GM23338 (cell line): ENCODE data around the gene SUSD3. TPM values are rescaled to one million over a fixed set of nuclear protein-coding genes. Genes with fewer than 3 reads are reported as not detected.

Experiments used
- ATAC-seq: fragments of 200-7000 bp; cut with Tn5 transposase; 3 replicates; pipeline ENCODE4 v1.9.1; 2020
- DNase-seq: peaks from one replicate; pipeline ENCODE4 v3.0.0-alpha.2; 2015; ENCODE audit warnings: low spot score
- H2AFZ ChIP-seq: fragments of 200-600 bp; sonication (generic); 2 replicates; pipeline ENCODE4 v1.8.0; 2016; ENCODE audit warnings: antibody characterized with exemption, mild to moderate bottlenecking, moderate library complexity
- H3F3A ChIP-seq: fragments of 200-600 bp; sonication (generic); replicated peaks from 2 replicates; pipeline ENCODE4 v1.8.0; 2017; ENCODE audit warnings: antibody characterized with exemption, mixed run types, low read depth
- H3K27ac ChIP-seq: fragments of 200-600 bp; sonication (generic); 2 replicates; pipeline ENCODE4 v1.6.1; 2016; ENCODE audit warnings: low read depth
- H3K27me3 ChIP-seq: fragments of 200-600 bp; sonication (generic); 2 replicates; pipeline ENCODE4 v1.8.0; 2016; ENCODE audit warnings: mild to moderate bottlenecking, mixed run types, moderate library complexity; ENCODE audit not compliant: insufficient read depth
- H3K36me3 ChIP-seq: fragments of 200-600 bp; sonication (generic); 2 replicates; pipeline ENCODE4 v1.8.0; 2016; ENCODE audit warnings: mild to moderate bottlenecking; ENCODE audit not compliant: insufficient read depth
- H3K4me1 ChIP-seq: fragments of 200-600 bp; sonication (generic); 2 replicates; pipeline ENCODE4 v1.8.0; 2016; ENCODE audit warnings: mild to moderate bottlenecking, moderate library complexity; ENCODE audit not compliant: insufficient read depth
- H3K4me2 ChIP-seq: fragments of 200-600 bp; sonication (generic); 2 replicates; pipeline ENCODE4 v1.7.1; 2017; ENCODE audit warnings: mixed run types
- H3K4me3 ChIP-seq: fragments of 200-600 bp; sonication (generic); 2 replicates; pipeline ENCODE4 v1.6.1; 2016; ENCODE audit warnings: mixed run types
- H3K79me2 ChIP-seq: fragments of 200-600 bp; sonication (generic); replicated peaks from 2 replicates; pipeline ENCODE4 v1.8.0; 2017; ENCODE audit warnings: mild to moderate bottlenecking; ENCODE audit not compliant: insufficient read depth
- H3K9me2 ChIP-seq: fragments of 200-600 bp; sonication (generic); 2 replicates; pipeline ENCODE4 v1.8.0; 2017; ENCODE audit not compliant: insufficient read depth
- H4K20me1 ChIP-seq: fragments of 200-600 bp; sonication (generic); replicated peaks from 2 replicates; pipeline ENCODE4 v1.8.0; 2017; ENCODE audit warnings: mild to moderate bottlenecking; ENCODE audit not compliant: insufficient read depth
- H3K27ac Mint-ChIP-seq: 2 replicates; pipeline ENCODE4 v1.8.0; 2020; ENCODE audit warnings: inconsistent platforms, mild to moderate bottlenecking, moderate library complexity, mixed read lengths
- H3K27me3 Mint-ChIP-seq: 3 replicates; pipeline ENCODE4 v1.8.0; 2022; ENCODE audit warnings: low read depth, mild to moderate bottlenecking, moderate library complexity, mixed read lengths, inconsistent platforms; ENCODE audit not compliant: insufficient read depth, poor library complexity
- H3K36me3 Mint-ChIP-seq: 3 replicates; pipeline ENCODE4 v1.8.0; 2021; ENCODE audit warnings: low read depth, mild to moderate bottlenecking, inconsistent platforms, moderate library complexity, mixed read lengths
- H3K4me1 Mint-ChIP-seq: 3 replicates; pipeline ENCODE4 v1.8.0; 2020; ENCODE audit warnings: mild to moderate bottlenecking, inconsistent platforms, mixed read lengths
- H3K4me3 Mint-ChIP-seq: 3 replicates; pipeline ENCODE4 v1.8.0; 2021; ENCODE audit warnings: moderate library complexity, mild to moderate bottlenecking, inconsistent platforms, mixed read lengths
- H3K9me3 Mint-ChIP-seq: 3 replicates; pipeline ENCODE4 v1.8.0; 2020; ENCODE audit warnings: moderate library complexity, mild to moderate bottlenecking, inconsistent platforms, mixed read lengths
- CREB1 ChIP-seq: fragments of 250-450 bp; sonication (Bioruptor Pico); IDR thresholded peaks from 2 replicates; pipeline ENCODE4 v1.5.0; 2020; ENCODE audit warnings: low read depth, mild to moderate bottlenecking, moderate library complexity
- EZH2 ChIP-seq: fragments of 200-600 bp; sonication (generic); IDR thresholded peaks from one replicate; pipeline ENCODE4 v1.8.0; 2017; ENCODE audit warnings: antibody characterized with exemption, mild to moderate bottlenecking, low read depth; ENCODE audit not compliant: unreplicated experiment
- EZH2phosphoT487 ChIP-seq: fragments of 200-600 bp; sonication (generic); IDR thresholded peaks from one replicate; pipeline ENCODE4 v1.8.1; 2018; ENCODE audit warnings: antibody characterized with exemption; ENCODE audit not compliant: unreplicated experiment
- JUNB ChIP-seq: IDR thresholded peaks from one replicate; pipeline ENCODE4 v1.6.1; 2016; ENCODE audit warnings: antibody characterized with exemption; ENCODE audit not compliant: unreplicated experiment
- NANOG ChIP-seq: IDR thresholded peaks from 2 replicates; pipeline ENCODE4 v1.6.1; 2016; ENCODE audit warnings: antibody characterized with exemption, borderline replicate concordance
- POLR2AphosphoS5 ChIP-seq: IDR thresholded peaks from 2 replicates; pipeline ENCODE4 v1.6.1; 2016; ENCODE audit warnings: antibody characterized with exemption, low read depth
- STAT1 ChIP-seq: IDR thresholded peaks from one replicate; pipeline ENCODE4 v1.6.1; 2016; ENCODE audit warnings: antibody characterized with exemption; ENCODE audit not compliant: unreplicated experiment
- ZNF114 ChIP-seq: fragments of 250-450 bp; sonication (Bioruptor Pico); IDR thresholded peaks from 2 replicates; pipeline ENCODE4 v1.5.0; 2020; ENCODE audit warnings: mild to moderate bottlenecking, moderate library complexity
- ZNF331 ChIP-seq: fragments of 250-450 bp; sonication (Bioruptor Pico); IDR thresholded peaks from 2 replicates; pipeline ENCODE4 v1.5.0; 2020; ENCODE audit warnings: low read depth, mild to moderate bottlenecking, moderate library complexity
- polyA plus RNA-seq: library from polyadenylated mRNA; unstranded; fragments of >200 nt; fragmentation: Nextera tagmentation; extraction: Ambion mirVana; gene quantifications from 2 replicates; pipeline ENCODE4 v1.2.1, GENCODE V29; 2016
- total RNA-seq: library from RNA; depleted of rRNA; stranded (reverse); fragments of >200 nt; shearing (Covaris generic); gene quantifications from 2 replicates; pipeline ENCODE4 v1.2.3, GENCODE V29; 2014
- TF ChIP-seq, protein P1 (sequence below): fragments of 250-450 bp; sonication (Bioruptor Pico); IDR thresholded peaks from 2 replicates; pipeline ENCODE4 v1.5.0; 2020; ENCODE audit warnings: mild to moderate bottlenecking, moderate library complexity
- TF ChIP-seq, protein P2 (sequence below): IDR thresholded peaks from one replicate; pipeline ENCODE4 v1.6.1; 2018; ENCODE audit warnings: antibody characterized with exemption; ENCODE audit not compliant: unreplicated experiment
- TF ChIP-seq, protein P3 (sequence below), 2 experiments: fragments of 200-600 bp in 1 of 2; sonication (generic) in 1 of 2; conservative IDR thresholded peaks; 2 replicates each; pipeline versions ENCODE4 v1.5.1 to v1.6.1; 2016 to 2017; ENCODE audit warnings: antibody characterized with exemption in 2 of 2, low read depth in 2 of 2, mild to moderate bottlenecking in 2 of 2, moderate library complexity in 1 of 2
- TF ChIP-seq, protein P4 (sequence below): IDR thresholded peaks from 2 replicates; pipeline ENCODE4 v1.6.1; 2016; ENCODE audit warnings: antibody characterized with exemption

The SUSD3 gene
- total and polyA plus RNA-seq, 2 experiments from 2014 or later, result 6.9 to 20.1 TPM

DNA sequence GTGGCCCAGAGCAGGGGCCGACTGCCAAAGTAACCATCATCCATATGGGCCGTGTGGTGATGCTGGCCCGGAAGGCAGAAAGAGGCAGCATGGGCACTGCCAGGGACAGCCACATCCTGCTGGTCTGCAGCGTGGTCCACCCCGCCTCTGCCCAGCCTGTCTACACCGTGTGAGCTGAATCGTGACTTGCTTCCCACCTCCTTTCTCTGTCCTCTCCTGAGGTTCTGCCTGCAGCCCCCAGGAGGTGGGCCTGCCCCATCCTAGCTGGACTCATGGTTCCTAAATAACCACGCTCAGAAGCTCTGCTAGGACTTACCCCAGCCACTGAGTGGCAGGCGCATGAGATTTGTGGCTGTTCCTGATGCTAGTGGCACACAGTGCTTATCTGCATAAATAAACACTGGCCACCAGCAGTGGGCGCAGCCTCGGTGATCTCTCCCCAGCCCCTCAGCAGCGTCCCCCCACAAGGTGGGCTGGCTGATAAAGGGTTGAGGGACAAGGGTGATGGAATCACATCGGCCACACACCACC, 22.6 kb upstream of the SUSD3 start:
- Histone ChIP-seq H3K9me2 (no peaks in the 10 kb centered on the region), H3K4me2 (no peak overlapping the region), H3K27me3 (no peaks in the 10 kb centered on the region), H3K36me3 (no peaks in the 10 kb centered on the region), H3F3A (no peaks in the 10 kb centered on the region), H3K27ac (no peak overlapping the region), H4K20me1 (no peaks in the 10 kb centered on the region), H3K4me1 (no peaks in the 10 kb centered on the region), H3K79me2 (no peaks in the 10 kb centered on the region), H3K4me3 (no peak overlapping the region), H2AFZ (no peak overlapping the region)
- Mint-ChIP-seq H3K27ac (no peak overlapping the region), H3K4me1 (peaks cover 11% of the 10 kb centered on the region), H3K9me3 (no peaks in the 10 kb centered on the region), H3K4me3 (no peak overlapping the region), H3K27me3 (peaks cover 7% of the 10 kb centered on the region), H3K36me3 (no peaks in the 10 kb centered on the region)
- ATAC-seq (no peak), DNase-seq (no peak)
- TF ChIP-seq, protein P1, sequence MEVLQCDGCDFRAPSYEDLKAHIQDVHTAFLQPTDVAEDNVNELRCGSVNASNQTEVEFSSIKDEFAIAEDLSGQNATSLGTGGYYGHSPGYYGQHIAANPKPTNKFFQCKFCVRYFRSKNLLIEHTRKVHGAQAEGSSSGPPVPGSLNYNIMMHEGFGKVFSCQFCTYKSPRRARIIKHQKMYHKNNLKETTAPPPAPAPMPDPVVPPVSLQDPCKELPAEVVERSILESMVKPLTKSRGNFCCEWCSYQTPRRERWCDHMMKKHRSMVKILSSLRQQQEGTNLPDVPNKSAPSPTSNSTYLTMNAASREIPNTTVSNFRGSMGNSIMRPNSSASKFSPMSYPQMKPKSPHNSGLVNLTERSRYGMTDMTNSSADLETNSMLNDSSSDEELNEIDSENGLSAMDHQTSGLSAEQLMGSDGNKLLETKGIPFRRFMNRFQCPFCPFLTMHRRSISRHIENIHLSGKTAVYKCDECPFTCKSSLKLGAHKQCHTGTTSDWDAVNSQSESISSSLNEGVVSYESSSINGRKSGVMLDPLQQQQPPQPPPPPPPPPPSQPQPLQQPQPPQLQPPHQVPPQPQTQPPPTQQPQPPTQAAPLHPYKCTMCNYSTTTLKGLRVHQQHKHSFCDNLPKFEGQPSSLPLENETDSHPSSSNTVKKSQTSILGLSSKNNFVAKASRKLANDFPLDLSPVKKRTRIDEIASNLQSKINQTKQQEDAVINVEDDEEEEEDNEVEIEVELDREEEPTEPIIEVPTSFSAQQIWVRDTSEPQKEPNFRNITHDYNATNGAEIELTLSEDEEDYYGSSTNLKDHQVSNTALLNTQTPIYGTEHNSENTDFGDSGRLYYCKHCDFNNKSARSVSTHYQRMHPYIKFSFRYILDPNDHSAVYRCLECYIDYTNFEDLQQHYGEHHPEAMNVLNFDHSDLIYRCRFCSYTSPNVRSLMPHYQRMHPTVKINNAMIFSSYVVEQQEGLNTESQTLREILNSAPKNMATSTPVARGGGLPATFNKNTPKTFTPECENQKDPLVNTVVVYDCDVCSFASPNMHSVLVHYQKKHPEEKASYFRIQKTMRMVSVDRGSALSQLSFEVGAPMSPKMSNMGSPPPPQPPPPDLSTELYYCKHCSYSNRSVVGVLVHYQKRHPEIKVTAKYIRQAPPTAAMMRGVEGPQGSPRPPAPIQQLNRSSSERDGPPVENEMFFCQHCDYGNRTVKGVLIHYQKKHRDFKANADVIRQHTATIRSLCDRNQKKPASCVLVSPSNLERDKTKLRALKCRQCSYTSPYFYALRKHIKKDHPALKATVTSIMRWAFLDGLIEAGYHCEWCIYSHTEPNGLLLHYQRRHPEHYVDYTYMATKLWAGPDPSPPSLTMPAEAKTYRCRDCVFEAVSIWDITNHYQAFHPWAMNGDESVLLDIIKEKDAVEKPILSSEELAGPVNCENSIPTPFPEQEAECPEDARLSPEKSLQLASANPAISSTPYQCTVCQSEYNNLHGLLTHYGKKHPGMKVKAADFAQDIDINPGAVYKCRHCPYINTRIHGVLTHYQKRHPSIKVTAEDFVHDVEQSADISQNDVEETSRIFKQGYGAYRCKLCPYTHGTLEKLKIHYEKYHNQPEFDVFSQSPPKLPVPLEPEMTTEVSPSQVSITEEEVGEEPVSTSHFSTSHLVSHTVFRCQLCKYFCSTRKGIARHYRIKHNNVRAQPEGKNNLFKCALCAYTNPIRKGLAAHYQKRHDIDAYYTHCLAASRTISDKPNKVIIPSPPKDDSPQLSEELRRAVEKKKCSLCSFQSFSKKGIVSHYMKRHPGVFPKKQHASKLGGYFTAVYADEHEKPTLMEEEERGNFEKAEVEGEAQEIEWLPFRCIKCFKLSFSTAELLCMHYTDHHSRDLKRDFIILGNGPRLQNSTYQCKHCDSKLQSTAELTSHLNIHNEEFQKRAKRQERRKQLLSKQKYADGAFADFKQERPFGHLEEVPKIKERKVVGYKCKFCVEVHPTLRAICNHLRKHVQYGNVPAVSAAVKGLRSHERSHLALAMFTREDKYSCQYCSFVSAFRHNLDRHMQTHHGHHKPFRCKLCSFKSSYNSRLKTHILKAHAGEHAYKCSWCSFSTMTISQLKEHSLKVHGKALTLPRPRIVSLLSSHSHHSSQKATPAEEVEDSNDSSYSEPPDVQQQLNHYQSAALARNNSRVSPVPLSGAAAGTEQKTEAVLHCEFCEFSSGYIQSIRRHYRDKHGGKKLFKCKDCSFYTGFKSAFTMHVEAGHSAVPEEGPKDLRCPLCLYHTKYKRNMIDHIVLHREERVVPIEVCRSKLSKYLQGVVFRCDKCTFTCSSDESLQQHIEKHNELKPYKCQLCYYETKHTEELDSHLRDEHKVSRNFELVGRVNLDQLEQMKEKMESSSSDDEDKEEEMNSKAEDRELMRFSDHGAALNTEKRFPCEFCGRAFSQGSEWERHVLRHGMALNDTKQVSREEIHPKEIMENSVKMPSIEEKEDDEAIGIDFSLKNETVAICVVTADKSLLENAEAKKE (CRISPR knock-in tag), result no peak
- no peak for TF ChIP-seq NANOG
- no peak for TF ChIP-seq ZNF114
- no peak for TF ChIP-seq STAT1
- TF ChIP-seq, protein P2, sequence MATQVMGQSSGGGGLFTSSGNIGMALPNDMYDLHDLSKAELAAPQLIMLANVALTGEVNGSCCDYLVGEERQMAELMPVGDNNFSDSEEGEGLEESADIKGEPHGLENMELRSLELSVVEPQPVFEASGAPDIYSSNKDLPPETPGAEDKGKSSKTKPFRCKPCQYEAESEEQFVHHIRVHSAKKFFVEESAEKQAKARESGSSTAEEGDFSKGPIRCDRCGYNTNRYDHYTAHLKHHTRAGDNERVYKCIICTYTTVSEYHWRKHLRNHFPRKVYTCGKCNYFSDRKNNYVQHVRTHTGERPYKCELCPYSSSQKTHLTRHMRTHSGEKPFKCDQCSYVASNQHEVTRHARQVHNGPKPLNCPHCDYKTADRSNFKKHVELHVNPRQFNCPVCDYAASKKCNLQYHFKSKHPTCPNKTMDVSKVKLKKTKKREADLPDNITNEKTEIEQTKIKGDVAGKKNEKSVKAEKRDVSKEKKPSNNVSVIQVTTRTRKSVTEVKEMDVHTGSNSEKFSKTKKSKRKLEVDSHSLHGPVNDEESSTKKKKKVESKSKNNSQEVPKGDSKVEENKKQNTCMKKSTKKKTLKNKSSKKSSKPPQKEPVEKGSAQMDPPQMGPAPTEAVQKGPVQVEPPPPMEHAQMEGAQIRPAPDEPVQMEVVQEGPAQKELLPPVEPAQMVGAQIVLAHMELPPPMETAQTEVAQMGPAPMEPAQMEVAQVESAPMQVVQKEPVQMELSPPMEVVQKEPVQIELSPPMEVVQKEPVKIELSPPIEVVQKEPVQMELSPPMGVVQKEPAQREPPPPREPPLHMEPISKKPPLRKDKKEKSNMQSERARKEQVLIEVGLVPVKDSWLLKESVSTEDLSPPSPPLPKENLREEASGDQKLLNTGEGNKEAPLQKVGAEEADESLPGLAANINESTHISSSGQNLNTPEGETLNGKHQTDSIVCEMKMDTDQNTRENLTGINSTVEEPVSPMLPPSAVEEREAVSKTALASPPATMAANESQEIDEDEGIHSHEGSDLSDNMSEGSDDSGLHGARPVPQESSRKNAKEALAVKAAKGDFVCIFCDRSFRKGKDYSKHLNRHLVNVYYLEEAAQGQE, result no peak
- TF ChIP-seq CREB1 (CRISPR knock-in tag), result no peak
- TF ChIP-seq ZNF331 (CRISPR knock-in tag), result no peak
- no peak for TF ChIP-seq JUNB
- TF ChIP-seq, protein P3, sequence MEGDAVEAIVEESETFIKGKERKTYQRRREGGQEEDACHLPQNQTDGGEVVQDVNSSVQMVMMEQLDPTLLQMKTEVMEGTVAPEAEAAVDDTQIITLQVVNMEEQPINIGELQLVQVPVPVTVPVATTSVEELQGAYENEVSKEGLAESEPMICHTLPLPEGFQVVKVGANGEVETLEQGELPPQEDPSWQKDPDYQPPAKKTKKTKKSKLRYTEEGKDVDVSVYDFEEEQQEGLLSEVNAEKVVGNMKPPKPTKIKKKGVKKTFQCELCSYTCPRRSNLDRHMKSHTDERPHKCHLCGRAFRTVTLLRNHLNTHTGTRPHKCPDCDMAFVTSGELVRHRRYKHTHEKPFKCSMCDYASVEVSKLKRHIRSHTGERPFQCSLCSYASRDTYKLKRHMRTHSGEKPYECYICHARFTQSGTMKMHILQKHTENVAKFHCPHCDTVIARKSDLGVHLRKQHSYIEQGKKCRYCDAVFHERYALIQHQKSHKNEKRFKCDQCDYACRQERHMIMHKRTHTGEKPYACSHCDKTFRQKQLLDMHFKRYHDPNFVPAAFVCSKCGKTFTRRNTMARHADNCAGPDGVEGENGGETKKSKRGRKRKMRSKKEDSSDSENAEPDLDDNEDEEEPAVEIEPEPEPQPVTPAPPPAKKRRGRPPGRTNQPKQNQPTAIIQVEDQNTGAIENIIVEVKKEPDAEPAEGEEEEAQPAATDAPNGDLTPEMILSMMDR (conservative IDR thresholded peaks at IDR 0.05; ENCODE audit: low read depth in 2 of 2), result no peak
- no peak for TF ChIP-seq POLR2AphosphoS5
- no peak for TF ChIP-seq EZH2
- TF ChIP-seq EZH2phosphoT487, result no peak
- TF ChIP-seq, protein P4, sequence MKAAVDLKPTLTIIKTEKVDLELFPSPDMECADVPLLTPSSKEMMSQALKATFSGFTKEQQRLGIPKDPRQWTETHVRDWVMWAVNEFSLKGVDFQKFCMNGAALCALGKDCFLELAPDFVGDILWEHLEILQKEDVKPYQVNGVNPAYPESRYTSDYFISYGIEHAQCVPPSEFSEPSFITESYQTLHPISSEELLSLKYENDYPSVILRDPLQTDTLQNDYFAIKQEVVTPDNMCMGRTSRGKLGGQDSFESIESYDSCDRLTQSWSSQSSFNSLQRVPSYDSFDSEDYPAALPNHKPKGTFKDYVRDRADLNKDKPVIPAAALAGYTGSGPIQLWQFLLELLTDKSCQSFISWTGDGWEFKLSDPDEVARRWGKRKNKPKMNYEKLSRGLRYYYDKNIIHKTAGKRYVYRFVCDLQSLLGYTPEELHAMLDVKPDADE, result no peak
